Measurements from ENCODE around the gene MVK. TPM values are rescaled to one million over a fixed set of nuclear protein-coding genes. Genes with fewer than 3 reads are reported as not detected.

The MVK gene
- total and polyA plus RNA-seq, 9 donors, result 7.4 to 66.4 (median 18.6) TPM

DNA sequence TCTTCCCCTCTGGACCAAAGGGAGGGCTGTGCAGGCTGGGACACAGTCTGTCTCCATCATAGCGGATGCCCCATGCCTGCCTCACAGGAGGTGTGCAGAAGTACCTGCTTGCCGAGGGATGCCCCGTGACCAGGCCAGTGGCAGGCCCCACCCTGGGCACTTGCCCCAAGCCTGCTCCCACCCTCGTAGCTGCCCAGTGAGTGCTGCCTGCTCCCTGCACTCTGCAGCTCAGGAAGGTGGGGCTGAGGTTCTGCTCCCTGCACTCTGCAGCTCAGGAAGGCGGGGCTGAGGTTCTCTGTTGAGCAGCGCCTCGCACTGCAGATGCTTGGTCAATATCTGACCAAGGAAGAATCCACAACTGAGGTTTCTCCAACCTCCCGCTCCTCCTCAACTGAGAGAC, 7.2 kb upstream of the MVK start:
- no peak for TF ChIP-seq POLR2A (IDR thresholded peaks at IDR 0.05)
- no peak for TF ChIP-seq EP300 (IDR thresholded peaks at IDR 0.05)
- no peak for TF ChIP-seq CTCF (IDR thresholded peaks at IDR 0.05)
- Histone ChIP-seq H3K4me1 (ENCODE audit: insufficient read depth) (no peaks in the 10 kb centered on the region), H3K27ac (no peak overlapping the region), H3K9me3 (no peaks in the 10 kb centered on the region), H3K4me3 (no peak overlapping the region), H3K36me3 (no peaks in the 10 kb centered on the region), H3K27me3 (no peaks in the 10 kb centered on the region)
- WGBS, 3 donors, result 87 to 94% (median 91%) methylated on average over 8 of the region's 8 CpGs
- DNase-seq, result no peak
- intact Hi-C loops (cut with DNase I), result no loop called here

- Histone ChIP-seq H3K4me3 (no peak overlapping the region), H3K27ac (no peak overlapping the region), H3K4me1 (ENCODE audit: insufficient read depth) (no peaks in the 10 kb centered on the region), H3K36me3 (no peaks in the 10 kb centered on the region), H3K9me3 (no peaks in the 10 kb centered on the region), H3K27me3 (no peaks in the 10 kb centered on the region)
- TF ChIP-seq POLR2A (IDR thresholded peaks at IDR 0.05), result no peak
- no peak for TF ChIP-seq CTCF (IDR thresholded peaks at IDR 0.05)
- TF ChIP-seq EP300 (IDR thresholded peaks at IDR 0.05), result no peak
- intact Hi-C loops (cut with DNase I), result no loop called here
- 88 to 93% (median 88%) methylated on average over 10 of the region's 10 CpGs for WGBS, 3 donors
- no peak for DNase-seq
These were observed 6.3 kb upstream of the MVK start for GRCh38 chr12:109567296-109567695.

DNA sequence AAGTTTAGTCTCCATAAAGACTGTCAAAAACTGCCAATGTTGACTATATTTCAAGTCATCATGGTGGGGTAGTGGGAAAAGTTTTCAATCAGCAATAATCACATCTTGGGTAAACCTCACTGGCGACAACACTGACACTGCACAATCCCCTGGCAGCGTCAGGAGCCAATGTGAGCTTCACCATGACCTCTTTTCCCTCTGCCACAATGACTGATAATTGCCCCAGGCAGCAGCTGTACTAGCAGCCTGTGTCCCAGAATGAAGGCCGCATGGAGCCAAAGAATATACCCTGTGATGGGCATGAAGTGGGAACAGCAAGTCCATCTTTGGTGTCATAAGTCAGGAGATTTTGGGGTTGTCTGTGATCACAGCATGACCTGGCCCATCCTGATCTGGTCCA, 5.6 kb upstream of the MVK start:
- Histone ChIP-seq H3K4me1 (ENCODE audit: insufficient read depth) (no peaks in the 10 kb centered on the region), H3K27ac (no peak overlapping the region), H3K4me3 (no peak overlapping the region), H3K27me3 (no peaks in the 10 kb centered on the region), H3K9me3 (no peaks in the 10 kb centered on the region), H3K36me3 (no peaks in the 10 kb centered on the region)
- no peak for DNase-seq
- TF ChIP-seq EP300 (IDR thresholded peaks at IDR 0.05) (no peak), POLR2A (IDR thresholded peaks at IDR 0.05) (no peak), CTCF (IDR thresholded peaks at IDR 0.05) (no peak)
- intact Hi-C loops (cut with DNase I), result no loop called here
- 78 to 88% (median 83%) methylated on average over 3 of the region's 3 CpGs for WGBS, 3 donors

DNA sequence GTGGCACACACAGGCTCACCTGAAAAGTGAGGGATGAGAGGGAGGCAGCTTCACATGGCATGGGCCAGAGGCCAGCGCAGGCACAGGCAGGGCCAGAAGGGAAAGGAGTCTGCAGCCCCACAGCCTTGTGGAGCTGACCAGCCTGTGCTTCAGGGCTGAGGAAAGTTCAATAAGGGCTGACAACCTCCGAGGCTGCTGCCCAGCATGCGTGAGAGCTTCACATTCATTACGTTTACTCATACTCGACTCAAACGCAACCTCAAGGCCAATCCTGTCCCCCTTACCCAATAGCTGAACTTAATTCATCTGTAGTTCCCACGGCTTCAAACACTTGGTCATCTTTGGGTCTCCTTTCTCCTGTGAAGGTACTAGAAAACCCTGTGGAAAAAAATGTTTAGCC, 5.1 kb upstream of the MVK start:
- Histone ChIP-seq H3K36me3 (no peaks in the 10 kb centered on the region), H3K27me3 (no peaks in the 10 kb centered on the region), H3K27ac (no peak overlapping the region), H3K9me3 (no peaks in the 10 kb centered on the region), H3K4me1 (ENCODE audit: insufficient read depth) (no peaks in the 10 kb centered on the region), H3K4me3 (no peak overlapping the region)
- intact Hi-C loops (cut with DNase I), result no loop called here
- TF ChIP-seq POLR2A (IDR thresholded peaks at IDR 0.05), result no peak
- no peak for TF ChIP-seq CTCF (IDR thresholded peaks at IDR 0.05)
- no peak for TF ChIP-seq EP300 (IDR thresholded peaks at IDR 0.05)
- no peak for DNase-seq
- WGBS, 3 donors, result 77 to 83% (median 78%) methylated on average over 7 of the region's 7 CpGs
